Progenitor cell of endocrine pancreas (in vitro differentiated cells): ENCODE results near the gene PDCD4. TPM values are rescaled to one million over a fixed set of nuclear protein-coding genes. Genes with fewer than 3 reads are reported as not detected.
"Not testable (repeated sequence)": the region's sequence is repeated elsewhere in the genome, so short reads cannot be mapped to it uniquely, and the experiment has no call there.

ENCODE experiments used
- DNase-seq: peaks from one replicate; pipeline ENCODE4 v3.0.0; 2021; ENCODE audit warnings: low spot score; ENCODE audit not compliant: unreplicated experiment
- H3K27ac Mint-ChIP-seq: 2 replicates; pipeline ENCODE4 v1.8.0; 2021; ENCODE audit warnings: mild to moderate bottlenecking, moderate library complexity, mixed read lengths
- H3K27me3 Mint-ChIP-seq: 2 replicates; pipeline ENCODE4 v1.8.0; 2021; ENCODE audit warnings: mixed read lengths
- H3K36me3 Mint-ChIP-seq: 2 replicates; pipeline ENCODE4 v1.8.0; 2022; ENCODE audit warnings: mixed read lengths; ENCODE audit not compliant: insufficient read depth
- H3K4me1 Mint-ChIP-seq: 2 replicates; pipeline ENCODE4 v1.8.0; 2021; ENCODE audit warnings: low read depth, mixed read lengths
- H3K4me3 Mint-ChIP-seq: 2 replicates; pipeline ENCODE4 v1.8.0; 2021; ENCODE audit warnings: low read depth, mild to moderate bottlenecking, moderate library complexity, mixed read lengths
- H3K9me3 Mint-ChIP-seq: 2 replicates; pipeline ENCODE4 v1.8.0; 2021; ENCODE audit warnings: low read depth, mixed read lengths
- CTCF ChIP-seq: fragments of 200-600 bp; sonication (generic); IDR thresholded peaks from one replicate; pipeline ENCODE4 v1.5.0; 2021; ENCODE audit warnings: antibody characterized with exemption, mild to moderate bottlenecking; ENCODE audit not compliant: unreplicated experiment
- total RNA-seq: library from RNA; stranded (reverse); gene quantifications from 2 replicates; pipeline ENCODE4 v1.2.1, GENCODE V29; 2021

PDCD4 gene
- total RNA-seq, 1 donor from 2014 or later: 172 TPM

DNA sequence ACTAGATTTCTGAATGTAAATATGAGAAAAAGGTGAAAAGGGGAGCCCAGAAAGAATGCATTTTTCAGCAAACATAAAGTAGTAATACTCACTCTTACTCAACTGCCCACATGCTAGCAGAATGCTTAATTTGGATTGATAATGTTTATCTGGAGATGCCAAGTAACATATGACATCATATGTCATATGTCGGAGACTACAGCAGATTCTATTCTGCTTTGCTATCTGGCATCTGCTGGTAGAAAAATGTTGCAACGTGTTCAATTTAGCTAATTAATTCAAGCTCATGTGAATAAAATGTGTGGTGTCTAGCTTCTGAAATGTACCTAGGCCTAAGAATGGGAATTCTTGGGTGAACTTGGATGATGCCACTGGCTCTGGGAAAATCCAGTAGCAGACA is 42.7 kb downstream of the PDCD4 start:
- Mint-ChIP-seq H3K27me3 (no peaks in the 10 kb centered on the region), H3K27ac (no peak overlapping the region), H3K4me3 (no peak overlapping the region), H3K36me3 (peaks cover 1% of the 10 kb centered on the region), H3K9me3 (no peaks in the 10 kb centered on the region), H3K4me1 (peaks cover 8% of the 10 kb centered on the region)
- TF ChIP-seq CTCF: no peak
- no peak for DNase-seq

GRCh38 chr10:110915035-110915434 is 43.3 kb downstream of the PDCD4 start:
- no peak for DNase-seq
- no peaks in the 10 kb centered on the region for H3K9me3 Mint-ChIP-seq
- TF ChIP-seq CTCF: no peak
- H3K27ac Mint-ChIP-seq: no peak overlapping the region
- no peaks in the 10 kb centered on the region for H3K27me3 Mint-ChIP-seq
- H3K36me3 Mint-ChIP-seq: peaks cover 1% of the 10 kb centered on the region
- H3K4me3 Mint-ChIP-seq: no peak overlapping the region
- peaks cover 8% of the 10 kb centered on the region for H3K4me1 Mint-ChIP-seq

DNA sequence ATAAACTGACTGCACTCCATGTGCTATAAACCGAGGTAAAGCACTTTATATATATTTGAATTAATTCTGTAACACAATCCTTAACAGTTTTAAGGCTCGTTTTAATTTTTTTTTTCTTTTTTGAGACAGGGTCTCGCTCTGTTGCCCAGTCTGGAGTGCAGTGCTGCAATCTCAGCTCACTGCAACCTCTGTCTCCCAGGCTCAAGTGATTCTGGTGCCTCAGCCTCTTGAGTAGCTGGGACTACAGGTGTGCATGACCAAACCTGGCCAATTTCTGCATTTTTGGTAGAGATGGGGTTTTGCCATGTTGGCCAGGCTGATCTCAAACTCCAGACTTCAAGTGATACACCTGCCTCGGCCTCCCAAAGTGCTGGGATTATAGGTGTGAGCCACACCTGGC is 43.9 kb downstream of the PDCD4 start:
- H3K4me3 Mint-ChIP-seq, DNase-seq, H3K27ac Mint-ChIP-seq, H3K9me3 Mint-ChIP-seq, H3K36me3 Mint-ChIP-seq, H3K27me3 Mint-ChIP-seq, H3K4me1 Mint-ChIP-seq: not testable (repeated sequence)

DNA sequence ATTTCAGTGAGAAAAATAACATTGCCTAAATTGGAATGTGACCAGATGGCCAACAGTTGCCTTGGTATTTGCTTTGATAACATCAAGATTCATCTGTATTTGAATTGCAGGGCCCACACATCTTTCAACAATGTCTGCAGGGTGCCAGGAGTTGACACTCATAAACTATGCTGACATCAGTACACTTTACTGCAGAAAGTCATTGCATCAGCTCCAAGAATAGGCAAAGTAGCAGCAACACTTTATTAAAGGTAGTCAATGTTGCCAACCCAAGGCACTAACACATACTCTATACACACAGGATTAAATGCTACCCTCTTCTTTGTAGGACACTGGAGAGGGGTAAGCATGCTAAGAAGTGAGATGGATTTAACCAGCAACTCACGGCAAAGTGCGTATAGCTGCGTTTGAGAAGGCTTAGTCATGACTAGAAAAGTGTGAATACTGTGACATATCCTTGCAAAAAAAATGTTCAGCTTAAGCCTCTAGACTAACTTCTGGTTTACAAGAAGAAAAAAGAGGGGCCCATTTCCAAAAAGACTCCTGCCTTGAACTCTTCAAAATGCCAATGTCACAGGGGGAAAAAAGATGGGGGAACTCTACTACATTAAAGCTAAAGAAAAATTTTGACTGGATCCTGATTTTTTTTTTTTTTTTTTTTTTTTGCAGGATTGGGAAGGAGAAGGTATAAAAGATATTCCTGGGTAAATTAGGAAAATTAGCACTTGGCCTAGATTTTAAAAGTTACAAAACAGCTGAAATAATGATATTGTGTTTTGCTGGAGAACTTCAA is 45.0 kb downstream of the PDCD4 start:
- Mint-ChIP-seq H3K4me1 (peaks cover 12% of the 10 kb centered on the region), H3K27ac (no peak overlapping the region), H3K36me3 (peaks cover 1% of the 10 kb centered on the region), H3K4me3 (peak overlapping the region; percentile 52), H3K27me3 (no peaks in the 10 kb centered on the region), H3K9me3 (no peaks in the 10 kb centered on the region)
- no peak for DNase-seq
- TF ChIP-seq CTCF: no peak

DNA sequence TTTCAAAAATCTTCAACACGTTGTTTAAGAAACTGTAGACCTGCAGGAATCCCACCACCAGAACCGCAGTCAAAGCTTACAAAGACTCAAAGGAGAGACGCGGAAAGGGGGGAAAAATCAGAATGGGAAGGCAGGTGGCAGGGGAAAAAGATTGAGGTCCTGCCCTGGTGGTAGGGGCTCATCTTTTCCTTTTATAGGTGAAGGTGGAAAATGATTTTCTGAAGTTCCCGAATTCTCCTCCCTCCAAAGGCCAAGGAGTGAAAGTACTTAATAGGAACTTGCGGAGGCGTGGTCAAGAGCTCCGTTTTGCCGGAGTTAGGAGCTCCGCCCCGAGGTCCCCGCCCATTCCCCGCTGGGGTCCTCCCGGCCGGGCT is 46.5 kb downstream of the PDCD4 start:
- peaks cover 1% of the 10 kb centered on the region for H3K36me3 Mint-ChIP-seq
- H3K27me3 Mint-ChIP-seq: no peaks in the 10 kb centered on the region
- peak overlapping the region; percentile 99 for H3K27ac Mint-ChIP-seq
- peak overlapping the region; percentile 84 for H3K4me3 Mint-ChIP-seq
- peak; percentile 6 for TF ChIP-seq CTCF
- peak; percentile 91 for DNase-seq
- peaks cover 14% of the 10 kb centered on the region for H3K4me1 Mint-ChIP-seq
- no peaks in the 10 kb centered on the region for H3K9me3 Mint-ChIP-seq
